Choroid plexus epithelial cell (primary cell): ENCODE results near the gene NRAP.
"Not testable (repeated sequence)": the region's sequence is repeated elsewhere in the genome, so short reads cannot be mapped to it uniquely, and the experiment has no call there.

Experiments used
- DNase-seq: peaks from one replicate; pipeline ENCODE4 v3.0.0-alpha.2; 2010; ENCODE audit warnings: low read depth
- H3K4me3 ChIP-seq: 2 replicates; pipeline ENCODE4 v1.5.1; 2011; ENCODE audit warnings: low read depth, mild to moderate bottlenecking, control low read depth, low read length, moderate library complexity
- TF ChIP-seq, protein P1 (sequence below): conservative IDR thresholded peaks from 2 replicates; pipeline ENCODE4 v1.5.1; 2011; ENCODE audit warnings: low read depth, mild to moderate bottlenecking, control low read depth, inconsistent platforms, low read length, moderate library complexity

Gene NRAP

DNA sequence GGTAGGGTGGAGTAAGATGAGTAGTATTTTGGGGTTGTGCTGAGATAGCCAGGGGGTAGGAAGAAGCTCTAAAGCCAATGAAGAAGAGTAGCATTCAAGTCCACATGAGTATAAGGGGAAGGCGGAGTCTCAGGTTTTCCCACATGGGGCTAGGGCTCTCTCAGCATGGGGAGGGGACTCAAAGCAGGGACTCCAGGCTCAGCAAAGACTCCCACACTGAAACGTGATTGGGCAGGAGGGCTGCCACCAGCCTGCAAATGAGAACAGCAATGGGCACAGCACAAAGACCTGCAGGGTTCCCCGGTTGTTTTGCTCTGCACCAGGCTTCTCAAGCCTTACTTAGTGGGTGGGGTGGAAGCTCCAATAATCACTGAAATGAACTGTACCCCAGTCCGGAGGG, 1.5 kb upstream of the NRAP start:
- TF ChIP-seq, protein P1, sequence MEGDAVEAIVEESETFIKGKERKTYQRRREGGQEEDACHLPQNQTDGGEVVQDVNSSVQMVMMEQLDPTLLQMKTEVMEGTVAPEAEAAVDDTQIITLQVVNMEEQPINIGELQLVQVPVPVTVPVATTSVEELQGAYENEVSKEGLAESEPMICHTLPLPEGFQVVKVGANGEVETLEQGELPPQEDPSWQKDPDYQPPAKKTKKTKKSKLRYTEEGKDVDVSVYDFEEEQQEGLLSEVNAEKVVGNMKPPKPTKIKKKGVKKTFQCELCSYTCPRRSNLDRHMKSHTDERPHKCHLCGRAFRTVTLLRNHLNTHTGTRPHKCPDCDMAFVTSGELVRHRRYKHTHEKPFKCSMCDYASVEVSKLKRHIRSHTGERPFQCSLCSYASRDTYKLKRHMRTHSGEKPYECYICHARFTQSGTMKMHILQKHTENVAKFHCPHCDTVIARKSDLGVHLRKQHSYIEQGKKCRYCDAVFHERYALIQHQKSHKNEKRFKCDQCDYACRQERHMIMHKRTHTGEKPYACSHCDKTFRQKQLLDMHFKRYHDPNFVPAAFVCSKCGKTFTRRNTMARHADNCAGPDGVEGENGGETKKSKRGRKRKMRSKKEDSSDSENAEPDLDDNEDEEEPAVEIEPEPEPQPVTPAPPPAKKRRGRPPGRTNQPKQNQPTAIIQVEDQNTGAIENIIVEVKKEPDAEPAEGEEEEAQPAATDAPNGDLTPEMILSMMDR: no peak
- H3K4me3 ChIP-seq: no peak overlapping the region
- no peak for DNase-seq

DNA sequence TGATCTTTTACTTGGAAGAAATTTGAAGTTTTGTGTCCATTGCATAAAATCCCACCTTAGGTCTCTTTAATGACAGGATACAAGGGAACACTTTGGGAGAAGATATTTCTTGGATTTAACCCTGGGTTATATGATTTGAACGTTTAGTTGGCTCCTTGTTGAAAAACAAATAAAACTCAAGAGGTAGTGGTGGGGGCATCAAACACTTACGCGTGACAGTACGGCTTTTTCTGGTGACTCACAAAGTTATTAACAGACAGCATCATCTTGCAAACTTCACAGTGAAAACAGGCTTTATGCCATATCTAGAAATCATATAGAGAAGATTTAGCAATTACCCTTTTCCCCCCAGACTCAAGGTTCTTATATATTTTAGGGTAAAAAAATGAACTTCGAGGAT, 699 bp downstream of the NRAP start:
- TF ChIP-seq, protein P1: no peak
- no peak for DNase-seq
- no peak overlapping the region for H3K4me3 ChIP-seq

DNA sequence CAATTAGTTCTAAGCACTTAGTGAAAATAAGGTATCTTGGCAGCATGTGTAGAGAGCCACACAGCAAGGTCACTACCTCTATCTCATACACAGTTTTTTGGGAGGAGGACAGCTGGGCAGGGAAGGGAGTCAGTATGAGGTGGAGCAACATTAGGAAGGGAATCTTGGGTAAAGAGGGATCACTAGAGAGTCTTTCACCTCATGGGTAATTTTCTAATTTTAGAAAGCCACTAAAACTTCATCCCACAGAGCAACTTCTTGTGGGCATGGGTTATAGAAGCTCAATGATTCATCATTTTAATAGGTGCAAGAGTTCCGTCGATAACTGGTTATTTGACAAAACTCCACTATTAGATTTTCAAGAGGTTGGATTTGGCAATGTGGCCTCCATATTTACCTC, 2.5 kb downstream of the NRAP start:
- TF ChIP-seq, protein P1: no peak
- DNase-seq: no peak
- H3K4me3 ChIP-seq: no peak overlapping the region

DNA sequence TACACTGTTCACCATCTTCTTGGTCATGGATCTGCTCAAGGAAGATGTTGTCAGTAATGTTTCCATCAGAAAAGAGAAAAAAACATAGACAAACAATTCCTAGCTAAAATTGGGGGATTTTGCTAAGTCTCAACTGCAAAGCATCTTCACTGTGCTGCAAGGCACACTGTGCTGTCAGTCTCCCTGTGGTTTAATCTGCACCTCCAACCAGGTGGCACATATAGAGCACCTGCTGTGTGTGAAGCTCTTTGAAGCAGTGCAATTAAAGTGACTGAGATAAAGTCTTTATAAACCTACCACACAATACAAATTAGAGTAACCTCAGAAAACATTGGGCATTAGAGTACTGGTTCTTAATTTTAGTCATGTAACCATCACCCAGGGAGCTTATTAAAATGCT, 6.3 kb downstream of the NRAP start:
- no peak for DNase-seq
- no peak overlapping the region for H3K4me3 ChIP-seq

DNA sequence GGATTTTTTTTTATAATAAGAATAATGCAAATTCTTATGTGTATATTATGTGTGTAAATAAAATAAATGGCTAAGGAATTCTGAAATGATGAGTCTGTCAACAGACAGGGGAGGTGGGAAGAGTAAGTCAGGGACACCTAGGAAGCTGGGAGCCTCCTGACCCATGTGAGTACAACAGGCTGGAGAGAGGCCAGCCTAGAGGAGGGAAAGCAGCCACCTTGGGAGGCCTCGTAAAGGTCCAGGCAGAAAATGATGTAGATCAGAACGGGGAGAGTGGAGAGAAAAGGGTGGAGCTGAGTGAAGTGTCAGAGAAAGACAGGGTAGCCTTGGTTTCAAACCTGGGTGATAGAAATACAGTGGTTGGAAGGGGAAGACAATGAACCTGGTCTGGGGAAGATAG, 6.9 kb downstream of the NRAP start:
- no peak overlapping the region for H3K4me3 ChIP-seq
- no peak for DNase-seq

More for the DNA sequence above, 6.3 kb downstream of the NRAP start:
- TF ChIP-seq, protein P1: no peak

DNA sequence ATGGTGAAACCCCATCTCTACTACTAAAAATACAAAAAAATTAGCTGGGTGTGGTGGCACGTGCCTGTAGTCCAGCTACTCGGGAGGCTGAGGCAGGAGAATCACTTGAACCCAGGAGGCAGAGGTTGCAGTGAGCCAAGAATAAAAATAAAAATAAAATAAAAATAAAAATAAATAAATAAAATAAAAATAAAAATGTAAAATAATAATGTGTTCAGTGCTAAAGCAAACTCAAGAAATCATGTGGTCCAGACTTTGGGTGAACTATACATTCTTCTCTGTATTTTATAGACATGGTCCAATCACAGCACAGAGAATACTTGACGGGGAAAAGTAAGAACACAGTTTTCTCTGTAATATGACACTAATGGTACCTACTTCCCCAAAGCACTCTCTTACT, 11.4 kb downstream of the NRAP start:
- not testable (repeated sequence) for H3K4me3 ChIP-seq, DNase-seq

More for the DNA sequence above, 6.9 kb downstream of the NRAP start:
- TF ChIP-seq, protein P1: no peak

DNA sequence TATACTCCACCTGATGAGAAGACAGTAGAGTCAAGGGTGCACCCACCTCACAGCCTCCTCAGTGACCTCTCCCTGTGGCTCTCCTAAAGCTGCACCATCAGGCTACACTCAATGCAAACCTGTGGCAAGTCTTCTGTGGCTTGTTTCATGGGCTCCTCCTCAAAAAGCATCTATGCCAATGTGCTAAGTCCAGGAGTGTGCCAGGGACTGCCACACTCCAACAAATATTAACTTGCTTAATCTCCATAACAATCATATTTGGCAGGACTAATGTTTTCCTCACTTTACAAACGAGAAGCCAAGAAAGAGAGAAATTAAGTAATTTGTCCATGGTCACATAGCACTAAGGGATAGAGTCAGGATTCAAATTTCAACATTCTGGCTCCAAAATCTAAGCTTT, 11.9 kb downstream of the NRAP start:
- no peak for DNase-seq
- TF ChIP-seq, protein P1: no peak
- no peak overlapping the region for H3K4me3 ChIP-seq

DNA sequence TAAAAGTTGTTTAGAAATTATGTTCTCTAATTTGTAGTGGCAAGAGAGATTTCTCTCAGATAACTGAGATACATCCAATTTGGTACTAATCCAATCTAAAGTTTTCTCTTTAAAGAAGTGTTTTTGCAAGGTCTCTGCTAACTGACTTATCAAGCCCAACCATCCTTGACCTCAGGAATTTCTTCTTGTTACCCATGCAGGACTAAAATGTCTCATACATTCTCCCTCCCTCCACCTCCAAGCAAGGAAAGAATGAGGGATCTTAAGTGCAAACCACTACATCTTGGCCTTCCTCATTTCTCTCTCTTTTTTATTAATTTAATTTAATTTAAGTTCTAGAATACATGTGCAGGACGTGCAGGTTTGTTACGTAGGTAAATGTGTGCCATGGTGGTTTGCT, 12.8 kb downstream of the NRAP start:
- no peak for DNase-seq
- TF ChIP-seq, protein P1: no peak
- H3K4me3 ChIP-seq: no peak overlapping the region
